Endothelial cell (in vitro differentiated cells): Measurements from ENCODE around the gene ATXN10. TPM values are rescaled to one million over a fixed set of nuclear protein-coding genes. Genes with fewer than 3 reads are reported as not detected.

ENCODE experiments used
- DNase-seq: peaks from one replicate; pipeline ENCODE4 v3.0.0; 2021; ENCODE audit warnings: low spot score
- H3K27ac Mint-ChIP-seq: one replicate; pipeline ENCODE4 v1.8.0; 2021; ENCODE audit warnings: mixed read lengths, inconsistent platforms; ENCODE audit not compliant: unreplicated experiment
- H3K27me3 Mint-ChIP-seq: one replicate; pipeline ENCODE4 v1.8.0; 2021; ENCODE audit warnings: mild to moderate bottlenecking, moderate library complexity, mixed read lengths, inconsistent platforms; ENCODE audit not compliant: unreplicated experiment
- H3K36me3 Mint-ChIP-seq: one replicate; pipeline ENCODE4 v1.8.0; 2021; ENCODE audit warnings: mild to moderate bottlenecking, low read depth, mixed read lengths, inconsistent platforms; ENCODE audit not compliant: unreplicated experiment
- H3K4me1 Mint-ChIP-seq: one replicate; pipeline ENCODE4 v1.8.0; 2021; ENCODE audit warnings: mild to moderate bottlenecking, mixed read lengths, inconsistent platforms; ENCODE audit not compliant: unreplicated experiment
- H3K4me3 Mint-ChIP-seq: one replicate; pipeline ENCODE4 v1.8.0; 2021; ENCODE audit warnings: mild to moderate bottlenecking, mixed read lengths, inconsistent platforms; ENCODE audit not compliant: unreplicated experiment
- H3K9me3 Mint-ChIP-seq: one replicate; pipeline ENCODE4 v1.8.0; 2021; ENCODE audit warnings: mixed read lengths, inconsistent platforms; ENCODE audit not compliant: unreplicated experiment
- total RNA-seq: library from RNA; stranded (reverse); fragmentation: NEBNext Ultra II Directional; extraction: Animal tissue kit (Norgen Biotek cat#: 25700); gene quantifications from one replicate; pipeline ENCODE4 v1.2.1, GENCODE V29; 2021; ENCODE audit not compliant: unreplicated experiment
- TF ChIP-seq, protein P1 (sequence below): fragments of 200-600 bp; sonication (generic); IDR thresholded peaks from one replicate; pipeline ENCODE4 v1.5.0; 2021; ENCODE audit warnings: antibody characterized with exemption; ENCODE audit not compliant: unreplicated experiment

ATXN10 gene
- total RNA-seq, 1 donor from 2014 or later: 152 TPM

DNA sequence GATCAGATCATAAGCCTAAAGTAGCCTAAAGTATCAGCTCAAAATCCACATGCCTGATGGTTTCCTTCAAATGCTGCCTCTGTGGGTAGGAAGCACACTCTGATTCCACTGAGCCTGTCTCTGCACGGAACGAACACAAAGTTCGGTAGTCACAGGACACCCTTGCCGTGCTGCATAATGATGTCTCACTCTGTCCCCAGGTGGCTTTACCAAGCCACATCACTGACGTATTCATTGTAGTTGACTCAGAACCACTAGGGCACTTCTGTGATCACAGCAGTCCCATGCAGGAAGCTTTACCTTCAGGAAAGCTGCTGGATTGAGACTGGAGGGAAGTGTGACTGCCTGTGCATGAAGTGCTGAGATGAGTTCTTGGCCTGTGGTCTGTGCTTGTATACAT is 147.7 kb downstream of the ATXN10 start:
- DNase-seq: no peak
- H3K4me3 Mint-ChIP-seq: no peak overlapping the region
- TF ChIP-seq, protein P1, sequence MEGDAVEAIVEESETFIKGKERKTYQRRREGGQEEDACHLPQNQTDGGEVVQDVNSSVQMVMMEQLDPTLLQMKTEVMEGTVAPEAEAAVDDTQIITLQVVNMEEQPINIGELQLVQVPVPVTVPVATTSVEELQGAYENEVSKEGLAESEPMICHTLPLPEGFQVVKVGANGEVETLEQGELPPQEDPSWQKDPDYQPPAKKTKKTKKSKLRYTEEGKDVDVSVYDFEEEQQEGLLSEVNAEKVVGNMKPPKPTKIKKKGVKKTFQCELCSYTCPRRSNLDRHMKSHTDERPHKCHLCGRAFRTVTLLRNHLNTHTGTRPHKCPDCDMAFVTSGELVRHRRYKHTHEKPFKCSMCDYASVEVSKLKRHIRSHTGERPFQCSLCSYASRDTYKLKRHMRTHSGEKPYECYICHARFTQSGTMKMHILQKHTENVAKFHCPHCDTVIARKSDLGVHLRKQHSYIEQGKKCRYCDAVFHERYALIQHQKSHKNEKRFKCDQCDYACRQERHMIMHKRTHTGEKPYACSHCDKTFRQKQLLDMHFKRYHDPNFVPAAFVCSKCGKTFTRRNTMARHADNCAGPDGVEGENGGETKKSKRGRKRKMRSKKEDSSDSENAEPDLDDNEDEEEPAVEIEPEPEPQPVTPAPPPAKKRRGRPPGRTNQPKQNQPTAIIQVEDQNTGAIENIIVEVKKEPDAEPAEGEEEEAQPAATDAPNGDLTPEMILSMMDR: no peak
- peaks cover 5% of the 10 kb centered on the region for H3K36me3 Mint-ChIP-seq
- H3K9me3 Mint-ChIP-seq: no peaks in the 10 kb centered on the region
- H3K4me1 Mint-ChIP-seq: no peaks in the 10 kb centered on the region
- no peak overlapping the region for H3K27ac Mint-ChIP-seq
- H3K27me3 Mint-ChIP-seq: peaks cover 6% of the 10 kb centered on the region

DNA sequence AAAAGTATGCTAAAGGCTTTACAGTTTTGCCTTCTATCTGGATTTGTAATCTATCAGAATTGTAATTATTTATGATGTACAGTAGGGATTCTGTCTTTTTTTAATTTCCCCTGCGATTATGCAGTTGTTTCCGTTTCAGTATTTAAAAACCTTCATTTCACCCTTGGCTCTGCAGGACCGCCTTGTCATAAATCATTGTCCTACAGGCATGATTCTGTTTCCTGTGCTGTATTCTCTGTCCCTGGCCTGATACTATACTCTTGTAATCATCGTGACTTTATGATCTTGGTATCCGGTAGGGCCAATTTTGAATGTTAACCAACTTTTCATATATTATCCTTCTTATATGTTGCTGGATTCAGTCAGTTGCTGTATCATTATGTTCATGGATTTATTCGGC is 151.7 kb downstream of the ATXN10 start:
- DNase-seq: no peak
- Mint-ChIP-seq H3K4me3 (no peak overlapping the region), H3K27ac (no peak overlapping the region), H3K9me3 (no peaks in the 10 kb centered on the region), H3K27me3 (peaks cover 3% of the 10 kb centered on the region), H3K4me1 (no peaks in the 10 kb centered on the region), H3K36me3 (peaks cover 5% of the 10 kb centered on the region)
- TF ChIP-seq, protein P1: no peak

DNA sequence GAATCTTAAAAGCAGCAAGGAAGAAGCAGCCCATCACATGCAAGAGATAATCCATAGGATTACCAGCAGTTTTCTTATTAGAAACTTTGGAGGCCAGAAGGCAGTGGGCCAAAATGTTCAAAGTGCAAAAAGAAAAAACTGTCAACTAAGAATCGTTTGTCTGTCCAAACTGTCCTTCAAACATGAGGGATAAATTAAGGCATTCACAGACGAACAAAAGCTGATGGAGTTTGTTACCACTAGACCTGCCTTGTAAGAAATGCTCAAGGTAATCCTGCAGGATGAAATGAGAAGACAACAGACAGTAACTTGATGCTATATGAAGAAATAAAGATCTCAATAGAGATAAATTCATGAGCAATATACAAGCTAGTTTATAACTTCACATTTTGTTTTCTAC is 154.9 kb downstream of the ATXN10 start:
- peaks cover 5% of the 10 kb centered on the region for H3K36me3 Mint-ChIP-seq
- H3K4me1 Mint-ChIP-seq: no peaks in the 10 kb centered on the region
- H3K9me3 Mint-ChIP-seq: no peaks in the 10 kb centered on the region
- H3K27me3 Mint-ChIP-seq: peaks cover 3% of the 10 kb centered on the region
- no peak overlapping the region for H3K27ac Mint-ChIP-seq
- TF ChIP-seq, protein P1: no peak
- no peak overlapping the region for H3K4me3 Mint-ChIP-seq
- no peak for DNase-seq

DNA sequence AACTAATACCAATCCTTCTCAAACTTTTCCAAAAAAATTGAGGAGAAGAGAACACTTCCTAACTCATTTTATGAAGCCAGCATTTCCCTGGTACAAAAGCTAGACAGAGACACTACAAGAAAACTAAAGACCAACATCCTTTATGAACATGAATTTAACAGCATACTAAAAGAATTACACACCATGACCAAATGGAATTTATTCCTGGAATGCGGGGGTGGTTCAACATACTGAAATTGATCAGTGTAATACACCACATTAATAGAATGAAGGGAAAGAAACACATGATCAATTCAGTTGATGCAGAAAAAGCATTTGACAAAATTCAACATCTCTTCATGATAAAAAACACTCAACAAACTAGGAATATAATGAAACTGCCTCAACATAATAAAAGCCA is 157.2 kb downstream of the ATXN10 start:
- no peak for DNase-seq
- Mint-ChIP-seq H3K9me3 (no peaks in the 10 kb centered on the region), H3K27ac (no peak overlapping the region), H3K4me3 (no peak overlapping the region), H3K36me3 (peaks cover 4% of the 10 kb centered on the region), H3K27me3 (peaks cover 6% of the 10 kb centered on the region), H3K4me1 (no peaks in the 10 kb centered on the region)
- TF ChIP-seq, protein P1: no peak

DNA sequence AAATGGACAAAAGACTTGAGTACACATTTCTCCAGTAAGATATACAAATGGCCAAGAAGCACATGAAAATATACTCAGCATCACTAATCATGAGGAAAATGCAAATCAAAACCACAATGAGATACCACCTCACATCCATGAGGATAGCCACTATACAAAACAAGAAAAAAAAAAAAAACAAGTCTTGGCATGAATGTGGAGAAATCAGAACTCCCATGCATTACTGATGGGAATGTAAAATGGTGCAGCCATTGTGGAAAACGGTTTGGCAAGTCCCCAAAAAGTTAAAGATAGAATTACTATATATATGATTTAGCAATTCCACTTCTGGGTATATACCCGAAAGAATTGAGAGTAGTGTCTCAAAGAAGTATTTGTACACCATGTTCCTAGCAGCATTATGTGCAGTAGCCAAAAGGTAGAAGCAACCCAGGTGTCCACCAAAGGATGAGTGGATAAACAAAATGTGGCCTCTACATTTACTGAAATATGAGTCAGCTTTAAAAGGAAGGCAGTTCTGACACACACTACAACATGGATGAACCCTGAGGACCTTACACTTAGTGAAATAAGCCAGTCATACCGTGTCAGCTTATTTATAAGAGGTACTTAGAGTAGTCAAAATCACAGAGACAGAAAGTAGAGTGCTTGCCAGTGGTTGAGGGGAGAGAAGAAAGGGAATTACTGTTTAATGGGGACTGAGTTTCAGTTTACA is 159.1 kb downstream of the ATXN10 start:
- no peak overlapping the region for H3K27ac Mint-ChIP-seq
- TF ChIP-seq, protein P1: no peak
- peaks cover 4% of the 10 kb centered on the region for H3K36me3 Mint-ChIP-seq
- no peak overlapping the region for H3K4me3 Mint-ChIP-seq
- DNase-seq: no peak
- peaks cover 3% of the 10 kb centered on the region for H3K27me3 Mint-ChIP-seq
- H3K9me3 Mint-ChIP-seq: no peaks in the 10 kb centered on the region
- no peaks in the 10 kb centered on the region for H3K4me1 Mint-ChIP-seq
